ENCODE results near the gene TGFBR2. TPM values are rescaled to one million over a fixed set of nuclear protein-coding genes. Genes with fewer than 3 reads are reported as not detected.

Gene TGFBR2
- total RNA-seq, 1 donor from 2014 or later, result 632 TPM

- peak; percentile 59 for DNase-seq
Measured at GRCh38 chr3:30604093-30604492, 2.3 kb upstream of the TGFBR2 start.

GRCh38 chr3:30604558-30604957, 1.8 kb upstream of the TGFBR2 start:
- DNase-seq, result peak; percentile 25

GRCh38 chr3:30605005-30605404, 1.4 kb upstream of the TGFBR2 start:
- DNase-seq, result peak; percentile 6

- DNase-seq, result peak; percentile 38
Measured at GRCh38 chr3:30605706-30606300, 598 bp upstream of the TGFBR2 start.

GRCh38 chr3:30607032-30607833, 832 bp downstream of the TGFBR2 start:
- DNase-seq, result peak; percentile 82

- DNase-seq, result peak; percentile 27
Measured at GRCh38 chr3:30608598-30608947, 2.2 kb downstream of the TGFBR2 start.

GRCh38 chr3:30609930-30610701, 3.7 kb downstream of the TGFBR2 start:
- DNase-seq, result peak; percentile 38

GRCh38 chr3:30610702-30611368, 4.4 kb downstream of the TGFBR2 start:
- peak; percentile 49 for DNase-seq

GRCh38 chr3:30611613-30612436, 5.4 kb downstream of the TGFBR2 start:
- DNase-seq, result peak; percentile 79

- peak; percentile 28 for DNase-seq
Measured at GRCh38 chr3:30612437-30613132, 6.2 kb downstream of the TGFBR2 start.

- peak; percentile 24 for DNase-seq
Measured at GRCh38 chr3:30613133-30613825, 6.9 kb downstream of the TGFBR2 start.

- peak; percentile 26 for DNase-seq
Measured at GRCh38 chr3:30614373-30614772, 8.0 kb downstream of the TGFBR2 start.

- DNase-seq, result peak; percentile 74
Measured at GRCh38 chr3:30614943-30615342, 8.5 kb downstream of the TGFBR2 start.

GRCh38 chr3:30615615-30616346, 9.4 kb downstream of the TGFBR2 start:
- peak; percentile 19 for DNase-seq

GRCh38 chr3:30616347-30617027, 10.1 kb downstream of the TGFBR2 start:
- DNase-seq, result peak; percentile 7

- peak; percentile 16 for DNase-seq
Measured at GRCh38 chr3:30617069-30617468, 10.7 kb downstream of the TGFBR2 start.

GRCh38 chr3:30617653-30618052, 11.3 kb downstream of the TGFBR2 start:
- DNase-seq, result peak; percentile 36

- DNase-seq, result peak; percentile 6
Measured at GRCh38 chr3:30618526-30618925, 12.1 kb downstream of the TGFBR2 start.

- DNase-seq, result peak; percentile 13
Measured at GRCh38 chr3:30619318-30619717, 12.9 kb downstream of the TGFBR2 start.
